Endothelial cell of umbilical vein (primary cell): ENCODE results near the gene PRKG1. TPM values are rescaled to one million over a fixed set of nuclear protein-coding genes. Genes with fewer than 3 reads are reported as not detected.

Experiments
- BruUV-seq: library from RNA; stranded (reverse); fragments of 400-500 nt; replicated peaks from 2 replicates; lab custom pipeline; 2021; lab: Mats Ljungman, UMichigan
- CTCF ChIA-PET: fragments of 300-600, 350-600 bp; sonication (Branson Sonifier 250); formaldehyde crosslinking; loops from one replicate; lab custom pipeline; 2021; ENCODE audit warnings: antibody characterized with exemption, inconsistent platforms; lab: Charles Lee
- POLR2A ChIA-PET: fragments of 300-600, 350-600 bp; sonication (Branson Sonifier 250); formaldehyde crosslinking; loops from one replicate; lab custom pipeline; 2021; ENCODE audit warnings: antibody characterized with exemption, inconsistent platforms; lab: Charles Lee
- DNase-seq: peaks from one replicate; pipeline ENCODE4 v3.0.0-alpha.2; 2011; ENCODE audit warnings: low read depth, low spot score
- FAIRE-seq: peaks from 2 replicates; lab custom pipeline; 2011; peaks lifted over from hg19 to GRCh38; lab: Jason Lieb, UNC
- H2AFZ ChIP-seq: 2 replicates; pipeline ENCODE4 v1.6.0; 2012; ENCODE audit warnings: low read depth, low read length, control low read depth, inconsistent platforms
- H3K27ac ChIP-seq: 2 replicates; pipeline ENCODE4 v1.5.1; 2011; ENCODE audit warnings: low read depth, mild to moderate bottlenecking, control low read depth, low read length, moderate library complexity; ENCODE audit not compliant: insufficient read depth
- H3K27me3 ChIP-seq, 2 experiments: 2 replicates each; pipeline versions ENCODE4 v1.6.0 to v1.6.1; 2011; ENCODE audit warnings: low read length in 2 of 2, mixed read lengths in 1 of 2; ENCODE audit not compliant: control insufficient read depth in 2 of 2, insufficient read depth in 2 of 2
- H3K36me3 ChIP-seq, 2 experiments: 2 replicates in 1 of 2; 3 replicates in 1 of 2; pipeline ENCODE4 v1.5.1; 2011; ENCODE audit warnings: low read length in 2 of 2, mild to moderate bottlenecking in 1 of 2, moderate library complexity in 1 of 2; ENCODE audit not compliant: control insufficient read depth in 2 of 2, insufficient read depth in 2 of 2; ENCODE audit errors: extremely low read depth in 1 of 2
- H3K4me1 ChIP-seq: 3 replicates; pipeline ENCODE4 v1.5.1; 2011; ENCODE audit warnings: mild to moderate bottlenecking, low read length; ENCODE audit not compliant: control insufficient read depth, insufficient read depth; ENCODE audit errors: extremely low read depth
- H3K4me2 ChIP-seq: 2 replicates; pipeline ENCODE4 v1.6.1; 2011; ENCODE audit warnings: low read length, control low read depth, mixed read lengths; ENCODE audit not compliant: insufficient read depth
- H3K4me3 ChIP-seq, 3 experiments: fragments of 200-600 bp in 1 of 3; sonication (generic), shearing (Covaris generic) in 1 of 3; replicated peaks in 1 of 3; 2 replicates each; pipeline ENCODE4 v1.5.1; 2011 to 2016; ENCODE audit warnings: control low read depth in 3 of 3, low read length in 3 of 3, mild to moderate bottlenecking in 2 of 3, inconsistent platforms in 1 of 3, low read depth in 1 of 3, moderate library complexity in 1 of 3; ENCODE audit not compliant: insufficient read depth in 1 of 3
- H3K79me2 ChIP-seq: 2 replicates; pipeline ENCODE4 v1.6.0; 2012; ENCODE audit warnings: low read length, inconsistent platforms; ENCODE audit not compliant: control insufficient read depth, insufficient read depth
- H3K9ac ChIP-seq: replicated peaks from 2 replicates; pipeline ENCODE3; 2011; ENCODE audit warnings: low read length, control low read depth; ENCODE audit not compliant: insufficient read depth; ENCODE audit errors: extremely low read depth
- H3K9me1 ChIP-seq: replicated peaks from 3 replicates; pipeline ENCODE4 v1.6.0; 2011; ENCODE audit warnings: mild to moderate bottlenecking, low read length; ENCODE audit not compliant: control insufficient read depth, insufficient read depth; ENCODE audit errors: extremely low read depth
- H3K9me3 ChIP-seq: replicated peaks from 2 replicates; pipeline ENCODE4 v1.5.1; 2012; ENCODE audit warnings: low read length, inconsistent platforms; ENCODE audit not compliant: control insufficient read depth, insufficient read depth
- H4K20me1 ChIP-seq: replicated peaks from 2 replicates; pipeline ENCODE3; 2011; ENCODE audit warnings: mild to moderate bottlenecking, low read length; ENCODE audit not compliant: control insufficient read depth, insufficient read depth; ENCODE audit errors: extremely low read depth
- EZH2 ChIP-seq: IDR thresholded peaks from 2 replicates; pipeline ENCODE4 v1.6.1; 2012; ENCODE audit warnings: borderline replicate concordance, low read depth, mild to moderate bottlenecking, moderate library complexity, low read length, inconsistent platforms; ENCODE audit not compliant: severe bottlenecking
- GATA2 ChIP-seq: IDR thresholded peaks from 2 replicates; pipeline ENCODE4 v1.7.0; 2011; ENCODE audit warnings: low read depth, mild to moderate bottlenecking, moderate library complexity, mixed read lengths, low read length; ENCODE audit not compliant: insufficient read length, insufficient read depth
- JUN ChIP-seq: IDR thresholded peaks from 2 replicates; pipeline ENCODE4 v1.6.1; 2011; ENCODE audit warnings: borderline replicate concordance, low read depth; ENCODE audit not compliant: insufficient read length, insufficient read depth
- MYC ChIP-seq: IDR thresholded peaks from one replicate; pipeline ENCODE4 v1.6.1; 2011; ENCODE audit warnings: mild to moderate bottlenecking, low read depth, low read length
- POLR2A ChIP-seq: IDR thresholded peaks from 2 replicates; pipeline ENCODE4 v1.6.1; 2012; ENCODE audit warnings: low read depth, mild to moderate bottlenecking, control low read depth, low read length
- POLR2AphosphoS5 ChIP-seq: IDR thresholded peaks from 2 replicates; pipeline ENCODE4 v1.6.1; 2012; ENCODE audit warnings: low read depth, mild to moderate bottlenecking, control low read depth, low read length, moderate library complexity; ENCODE audit not compliant: insufficient read depth
- dilution Hi-C: fragments of 300-500 bp; cut with MboI; formaldehyde crosslinking; loops from one replicate; pipeline ENCODE4 v1.15.0; 2019; ENCODE audit warnings: low sequenced_read_pairs; ENCODE audit not compliant: extremely low pct_ligation_motif_present
- intact Hi-C: fragments of 100-400 bp; cut with micrococcal nuclease; formaldehyde crosslinking; loops from one replicate; pipeline ENCODE4 v1.10.0; 2022
- polyA plus RNA-seq, 4 experiments: library from polyadenylated mRNA; depleted of rRNA in 3 of 4; stranded (reverse) in 3 of 4; unstranded in 1 of 4; fragments of >200 nt; gene quantifications; 2 replicates each; pipeline versions ENCODE4 v1.2.1 to v1.2.3, GENCODE V29; 2011 to 2012; ENCODE audit warnings: missing spikeins in 1 of 4
- total RNA-seq: library from RNA; stranded (reverse); gene quantifications from 2 replicates; pipeline ENCODE4 v1.2.3, GENCODE V29; 2021
- TF ChIP-seq, protein P1 (sequence below): IDR thresholded peaks from 2 replicates; pipeline ENCODE4 v1.6.1; 2011; ENCODE audit not compliant: insufficient read depth, insufficient read length

PRKG1 gene
- total and polyA plus RNA-seq, 2 donors (not counting 3 experiments of a cell fraction or from before 2014, with no cell fraction given) = 0.01 to 0.18 TPM

DNA sequence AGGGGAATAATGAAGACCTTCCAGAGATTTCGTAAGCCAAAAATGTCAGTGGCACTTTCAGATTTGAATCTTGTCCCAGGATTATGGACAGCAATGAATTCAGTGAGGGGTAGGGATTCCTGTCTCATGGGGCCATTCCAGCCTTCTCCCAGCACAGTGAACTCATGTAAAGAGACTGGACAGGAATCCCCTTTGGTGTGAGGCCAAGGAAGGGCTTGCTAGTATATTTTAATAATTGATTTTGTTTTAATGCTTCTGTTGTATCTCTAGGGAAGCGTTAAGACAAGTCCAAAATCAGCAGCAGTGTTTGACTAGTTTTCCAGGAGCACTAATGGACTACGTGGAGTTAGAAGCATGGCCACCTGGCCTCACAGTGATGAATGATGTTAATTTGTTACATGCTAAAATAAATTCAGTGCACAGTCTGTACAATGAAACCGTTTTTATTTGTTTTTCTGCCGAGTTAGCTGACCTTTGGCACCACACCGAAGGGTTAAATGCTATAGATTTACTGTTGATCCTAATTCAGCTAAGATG lies 1025.8 kb downstream of the PRKG1 start:
- CTCF ChIA-PET = no interaction called here
- no peak overlapping the region for H3K4me3 ChIP-seq
- peaks cover 2 to 3% of the 10 kb centered on the region in 2 experiments for H3K27me3 ChIP-seq
- no peaks in the 10 kb centered on the region for H4K20me1 ChIP-seq
- no peaks in the 10 kb centered on the region for H3K36me3 ChIP-seq
- H3K79me2 ChIP-seq = no peaks in the 10 kb centered on the region
- no peak overlapping the region for H2AFZ ChIP-seq
- POLR2A ChIA-PET = no interaction called here
- H3K9me3 ChIP-seq = no peaks in the 10 kb centered on the region
- TF ChIP-seq GATA2 (no peak), EZH2 (no peak), JUN (no peak), POLR2A (no peak), POLR2AphosphoS5 (no peak), MYC (no peak)
- TF ChIP-seq, protein P1, sequence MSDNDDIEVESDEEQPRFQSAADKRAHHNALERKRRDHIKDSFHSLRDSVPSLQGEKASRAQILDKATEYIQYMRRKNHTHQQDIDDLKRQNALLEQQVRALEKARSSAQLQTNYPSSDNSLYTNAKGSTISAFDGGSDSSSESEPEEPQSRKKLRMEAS = no peak
- no peak overlapping the region for H3K4me2 ChIP-seq
- H3K9ac ChIP-seq = no peak overlapping the region
- dilution Hi-C loops (no loop called here), intact Hi-C loops (no loop called here)
- no peaks in the 10 kb centered on the region for H3K4me1 ChIP-seq
- no peak for FAIRE-seq
- no peak for DNase-seq
- BruUV-seq = no TSS peak
- H3K9me1 ChIP-seq = no peaks in the 10 kb centered on the region
- H3K27ac ChIP-seq = no peak overlapping the region

DNA sequence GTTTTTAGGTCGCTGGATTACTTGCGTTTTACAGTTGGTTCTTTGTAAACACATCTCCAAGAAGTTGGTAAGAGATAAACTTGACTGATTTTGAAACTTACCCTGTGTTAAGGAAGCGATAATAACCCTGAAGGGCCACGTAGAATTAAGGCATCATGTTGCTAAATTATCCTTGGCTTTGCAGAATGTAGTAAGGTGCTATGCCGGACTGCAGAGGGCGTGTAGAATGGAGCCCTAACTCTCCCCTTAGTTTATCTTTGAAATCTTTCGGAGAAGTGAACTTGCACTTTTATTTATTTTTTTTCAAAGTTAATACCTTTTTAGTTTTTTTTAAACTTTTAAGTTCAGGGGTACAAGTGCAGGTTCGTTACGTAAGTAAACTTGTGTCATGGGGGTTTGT lies 1031.0 kb downstream of the PRKG1 start:
- H3K4me2 ChIP-seq = no peak overlapping the region
- H3K9me3 ChIP-seq = no peaks in the 10 kb centered on the region
- TF ChIP-seq, protein P1 = no peak
- no peak for TF ChIP-seq POLR2AphosphoS5
- TF ChIP-seq EZH2 = no peak
- no peak overlapping the region for H3K4me3 ChIP-seq
- no TSS peak for BruUV-seq
- H3K79me2 ChIP-seq = no peaks in the 10 kb centered on the region
- no peaks in the 10 kb centered on the region for H3K4me1 ChIP-seq
- no peak overlapping the region for H2AFZ ChIP-seq
- H4K20me1 ChIP-seq = no peaks in the 10 kb centered on the region
- no peak overlapping the region for H3K27ac ChIP-seq
- FAIRE-seq (no peak), DNase-seq (no peak)
- H3K9ac ChIP-seq = no peak overlapping the region
- no peaks in the 10 kb centered on the region for H3K27me3 ChIP-seq
- ChIA-PET CTCF (no interaction called here), POLR2A (no interaction called here)
- no peaks in the 10 kb centered on the region for H3K36me3 ChIP-seq
- dilution Hi-C loops = no loop called here
- intact Hi-C loops = no loop called here
- H3K9me1 ChIP-seq = no peaks in the 10 kb centered on the region
